Endodermal cell (in vitro differentiated cells): ENCODE measurements around the gene INAFM2. TPM values are rescaled to one million over a fixed set of nuclear protein-coding genes. Genes with fewer than 3 reads are reported as not detected.
A peak's percentile ranks its signal among the peaks of the same experiment; 100 is the strongest.

ENCODE experiments used
- DNase-seq: peaks from one replicate; pipeline ENCODE4 v3.0.0-alpha.2; 2017
- H3K27ac ChIP-seq: 2 replicates; pipeline ENCODE4 v1.5.1; 2013; ENCODE audit warnings: mild to moderate bottlenecking, low read depth, low read length, moderate library complexity
- H3K27me3 ChIP-seq: 2 replicates; pipeline ENCODE4 v1.6.1; 2013; ENCODE audit warnings: mild to moderate bottlenecking, low read length, moderate library complexity; ENCODE audit not compliant: insufficient read depth, control insufficient read depth, poor library complexity, severe bottlenecking
- H3K36me3 ChIP-seq: 2 replicates; pipeline ENCODE4 v1.7.0; 2013; ENCODE audit warnings: mild to moderate bottlenecking, low read length, moderate library complexity; ENCODE audit not compliant: control insufficient read depth, insufficient read depth
- H3K4me1 ChIP-seq: one replicate; pipeline ENCODE4 v1.7.0; 2013; ENCODE audit warnings: low read length; ENCODE audit not compliant: control insufficient read depth, insufficient read depth
- H3K4me3 ChIP-seq: 2 replicates; pipeline ENCODE4 v1.5.1; 2013; ENCODE audit warnings: mild to moderate bottlenecking, low read length, moderate library complexity
- H3K9ac ChIP-seq: 2 replicates; pipeline ENCODE4 v1.6.1; 2013; ENCODE audit warnings: mild to moderate bottlenecking, low read length, moderate library complexity; ENCODE audit not compliant: poor library complexity, severe bottlenecking; ENCODE audit errors: extremely low read depth
- H3K9me3 ChIP-seq: 2 replicates; pipeline ENCODE4 v1.6.1; 2013; ENCODE audit warnings: mild to moderate bottlenecking, low read length, moderate library complexity; ENCODE audit not compliant: control insufficient read depth
- H3K27ac Mint-ChIP-seq: 2 replicates; pipeline ENCODE4 v1.8.0; 2020; ENCODE audit warnings: mixed read lengths
- H3K27me3 Mint-ChIP-seq: 2 replicates; pipeline ENCODE4 v1.8.0; 2021; ENCODE audit warnings: mild to moderate bottlenecking, mixed read lengths; ENCODE audit not compliant: insufficient read depth
- H3K36me3 Mint-ChIP-seq: 2 replicates; pipeline ENCODE4 v1.8.0; 2020; ENCODE audit warnings: low read depth, mixed read lengths
- H3K4me1 Mint-ChIP-seq: 2 replicates; pipeline ENCODE4 v1.8.0; 2020; ENCODE audit warnings: mixed read lengths
- H3K4me3 Mint-ChIP-seq: 2 replicates; pipeline ENCODE4 v1.8.0; 2020; ENCODE audit warnings: mild to moderate bottlenecking, moderate library complexity, mixed read lengths
- H3K9me3 Mint-ChIP-seq: 2 replicates; pipeline ENCODE4 v1.8.0; 2020; ENCODE audit warnings: mild to moderate bottlenecking, mixed read lengths
- CTCF ChIP-seq: fragments of 200-600 bp; sonication (generic); conservative IDR thresholded peaks from 2 replicates; pipeline ENCODE4 v1.5.0; 2021; ENCODE audit warnings: antibody characterized with exemption, mild to moderate bottlenecking
- WGBS, 2 experiments: methylation state at CpG; one replicate each; pipeline versions ENCODE4 v1.1.5 to v1.1.7; 2013; ENCODE audit warnings: missing lambda C conversion rate in 2 of 2, mixed read lengths in 1 of 2; ENCODE audit not compliant: insufficient coverage in 1 of 2, insufficient read length in 1 of 2; 5-methylcytosine and 5-hydroxymethylcytosine counted together
- total RNA-seq, 2 donors: library from RNA; stranded (reverse); fragmentation: NEBNext Ultra II Directional in 1 of 2; extraction: Animal tissue kit (Norgen Biotek cat#: 25700) in 1 of 2; gene quantifications; 2 replicates in 1 of 2; 3 replicates in 1 of 2; pipeline ENCODE4 v1.2.1, GENCODE V29; 2021

The INAFM2 gene
- total RNA-seq, 2 donors from 2014 or later: 4.6 to 8.6 TPM

GRCh38 chr15:40358471-40359353 is 35.2 kb downstream of the INAFM2 start:
- peak; percentile 1 for TF ChIP-seq CTCF
- Histone ChIP-seq H3K4me1 (no peaks in the 10 kb centered on the region), H3K9ac (no peak overlapping the region), H3K27ac (no peak overlapping the region), H3K9me3 (no peaks in the 10 kb centered on the region), H3K36me3 (no peaks in the 10 kb centered on the region), H3K27me3 (peaks cover 53% of the 10 kb centered on the region), H3K4me3 (peak overlapping the region; percentile 73)
- peaks cover 11% of the 10 kb centered on the region for H3K4me1 Mint-ChIP-seq
- peak overlapping the region; percentile 61 for H3K4me3 Mint-ChIP-seq
- H3K9me3 Mint-ChIP-seq: no peaks in the 10 kb centered on the region
- no peak for DNase-seq
- H3K27ac Mint-ChIP-seq: no peak overlapping the region
- H3K27me3 Mint-ChIP-seq: peaks cover 56% of the 10 kb centered on the region
- H3K36me3 Mint-ChIP-seq: no peaks in the 10 kb centered on the region
- 14 to 22% methylated on average over 16 to 31 of the region's 31 CpGs for WGBS, 2 experiments

- Mint-ChIP-seq H3K4me1 (no peaks in the 10 kb centered on the region), H3K27ac (no peak overlapping the region), H3K36me3 (no peaks in the 10 kb centered on the region), H3K27me3 (peaks cover 54% of the 10 kb centered on the region), H3K4me3 (no peak overlapping the region), H3K9me3 (no peaks in the 10 kb centered on the region)
- TF ChIP-seq CTCF: no peak
- no peaks in the 10 kb centered on the region for H3K36me3 ChIP-seq
- H3K27me3 ChIP-seq: peaks cover 53% of the 10 kb centered on the region
- no peaks in the 10 kb centered on the region for H3K9me3 ChIP-seq
- no peak overlapping the region for H3K4me3 ChIP-seq
- DNase-seq: no peak
- no peaks in the 10 kb centered on the region for H3K4me1 ChIP-seq
- no peak overlapping the region for H3K9ac ChIP-seq
- H3K27ac ChIP-seq: no peak overlapping the region
- 60 to 88% methylated on average over 1 to 4 of the region's 4 CpGs for WGBS, 2 experiments
Measured at GRCh38 chr15:40360015-40360414, 36.5 kb downstream of the INAFM2 start.

- H3K9me3 Mint-ChIP-seq: no peaks in the 10 kb centered on the region
- TF ChIP-seq CTCF: no peak
- Histone ChIP-seq H3K4me1 (no peaks in the 10 kb centered on the region), H3K9ac (no peak overlapping the region), H3K4me3 (no peak overlapping the region), H3K27me3 (peaks cover 61% of the 10 kb centered on the region), H3K27ac (no peak overlapping the region), H3K9me3 (no peaks in the 10 kb centered on the region), H3K36me3 (no peaks in the 10 kb centered on the region)
- peaks cover 62% of the 10 kb centered on the region for H3K27me3 Mint-ChIP-seq
- 86 to 100% methylated on average over 2 of the region's 2 CpGs for WGBS, 2 experiments
- H3K4me1 Mint-ChIP-seq: no peaks in the 10 kb centered on the region
- H3K4me3 Mint-ChIP-seq: no peak overlapping the region
- no peaks in the 10 kb centered on the region for H3K36me3 Mint-ChIP-seq
- H3K27ac Mint-ChIP-seq: no peak overlapping the region
- DNase-seq: peak; percentile 34
Measured at GRCh38 chr15:40361640-40362039, 38.1 kb downstream of the INAFM2 start.
